ENCODE results near the gene PRAMEF13. TPM values are rescaled to one million over a fixed set of nuclear protein-coding genes. Genes with fewer than 3 reads are reported as not detected.
A peak's percentile ranks its signal among the peaks of the same experiment; 100 is the strongest.
"Not testable (repeated sequence)": the region's sequence is repeated elsewhere in the genome, so short reads cannot be mapped to it uniquely, and the experiment has no call there.

PRAMEF13 gene
- not detected for polyA plus RNA-seq

GRCh38 chr1:13201309-13201708 is at the start of gene PRAMEF13:
Gene PRAMEF13 (minus strand): TSS chr1:13201409. CDS start chr1:13199589, 1,820 bp downstream.
- H3K9me3 Mint-ChIP-seq; H3K27me3 Mint-ChIP-seq (ENCODE audit: low read depth in 3 of 3); H3K27ac Mint-ChIP-seq; H3K4me1 Mint-ChIP-seq; DNase-seq; H3K4me3 Mint-ChIP-seq; H3K36me3 Mint-ChIP-seq: not testable (repeated sequence)

GRCh38 chr1:13247122-13247521 is 45.9 kb upstream of the PRAMEF13 start:
- H3K4me3 Mint-ChIP-seq: not testable (repeated sequence)

GRCh38 chr1:13246554-13246871 is 45.3 kb upstream of the PRAMEF13 start:
- not testable (repeated sequence) for H3K9me3 Mint-ChIP-seq; H3K27ac Mint-ChIP-seq; H3K36me3 Mint-ChIP-seq; DNase-seq; H3K27me3 Mint-ChIP-seq (ENCODE audit: low read depth in 3 of 3); H3K4me3 Mint-ChIP-seq; H3K4me1 Mint-ChIP-seq

More at GRCh38 chr1:13247122-13247521, 45.9 kb upstream of the PRAMEF13 start:
- H3K27me3 Mint-ChIP-seq (ENCODE audit: low read depth in 3 of 3); H3K4me1 Mint-ChIP-seq; H3K27ac Mint-ChIP-seq; DNase-seq; H3K36me3 Mint-ChIP-seq; H3K9me3 Mint-ChIP-seq: not testable (repeated sequence)

- not testable (repeated sequence) for H3K9me3 Mint-ChIP-seq; H3K4me3 Mint-ChIP-seq; DNase-seq; H3K27me3 Mint-ChIP-seq (ENCODE audit: low read depth in 3 of 3); H3K36me3 Mint-ChIP-seq; H3K27ac Mint-ChIP-seq; H3K4me1 Mint-ChIP-seq
Observed at GRCh38 chr1:13245841-13246553, 44.8 kb upstream of the PRAMEF13 start.

GRCh38 chr1:13243536-13244263 is 42.5 kb upstream of the PRAMEF13 start:
- H3K36me3 Mint-ChIP-seq; H3K4me1 Mint-ChIP-seq; H3K4me3 Mint-ChIP-seq; H3K9me3 Mint-ChIP-seq; H3K27me3 Mint-ChIP-seq (ENCODE audit: low read depth in 3 of 3); DNase-seq; H3K27ac Mint-ChIP-seq: not testable (repeated sequence)

- not testable (repeated sequence) for H3K4me3 Mint-ChIP-seq; H3K27ac Mint-ChIP-seq; DNase-seq; H3K4me1 Mint-ChIP-seq; H3K36me3 Mint-ChIP-seq; H3K27me3 Mint-ChIP-seq (ENCODE audit: low read depth in 3 of 3); H3K9me3 Mint-ChIP-seq
Observed at GRCh38 chr1:13239633-13240032, 38.4 kb upstream of the PRAMEF13 start.

GRCh38 chr1:13237572-13237971 is 36.4 kb upstream of the PRAMEF13 start:
- not testable (repeated sequence) for H3K27me3 Mint-ChIP-seq (ENCODE audit: low read depth in 3 of 3); H3K4me1 Mint-ChIP-seq; H3K4me3 Mint-ChIP-seq; H3K36me3 Mint-ChIP-seq; H3K27ac Mint-ChIP-seq; H3K9me3 Mint-ChIP-seq; DNase-seq

GRCh38 chr1:13234057-13234456 is 32.8 kb upstream of the PRAMEF13 start:
- not testable (repeated sequence) for H3K4me1 Mint-ChIP-seq, DNase-seq

GRCh38 chr1:13232056-13232455 is 30.8 kb upstream of the PRAMEF13 start:
- H3K4me1 Mint-ChIP-seq; H3K4me3 Mint-ChIP-seq; H3K9me3 Mint-ChIP-seq; H3K27me3 Mint-ChIP-seq (ENCODE audit: low read depth in 3 of 3); DNase-seq; H3K36me3 Mint-ChIP-seq; H3K27ac Mint-ChIP-seq: not testable (repeated sequence)

More at GRCh38 chr1:13234057-13234456, 32.8 kb upstream of the PRAMEF13 start:
- H3K36me3 Mint-ChIP-seq, H3K9me3 Mint-ChIP-seq, H3K27ac Mint-ChIP-seq, H3K4me3 Mint-ChIP-seq: not testable (repeated sequence)
- H3K27me3 Mint-ChIP-seq (ENCODE audit: low read depth in 3 of 3): peaks cover 0 to 11% (median 4%) of the 10 kb centered on the region in 3 donors

GRCh38 chr1:13231061-13231750 is 30.0 kb upstream of the PRAMEF13 start:
- DNase-seq; H3K4me3 Mint-ChIP-seq; H3K27me3 Mint-ChIP-seq (ENCODE audit: low read depth in 3 of 3); H3K27ac Mint-ChIP-seq; H3K4me1 Mint-ChIP-seq; H3K9me3 Mint-ChIP-seq; H3K36me3 Mint-ChIP-seq: not testable (repeated sequence)

- not testable (repeated sequence) for H3K4me1 Mint-ChIP-seq
Observed at GRCh38 chr1:13230601-13231000, 29.4 kb upstream of the PRAMEF13 start.

GRCh38 chr1:13230096-13230495 is 28.9 kb upstream of the PRAMEF13 start:
- H3K36me3 Mint-ChIP-seq; DNase-seq; H3K27ac Mint-ChIP-seq; H3K4me3 Mint-ChIP-seq; H3K9me3 Mint-ChIP-seq; H3K4me1 Mint-ChIP-seq; H3K27me3 Mint-ChIP-seq (ENCODE audit: low read depth in 3 of 3): not testable (repeated sequence)

More at GRCh38 chr1:13230601-13231000, 29.4 kb upstream of the PRAMEF13 start:
- not testable (repeated sequence) for H3K4me3 Mint-ChIP-seq; H3K9me3 Mint-ChIP-seq; H3K27ac Mint-ChIP-seq; H3K27me3 Mint-ChIP-seq (ENCODE audit: low read depth in 3 of 3); H3K36me3 Mint-ChIP-seq; DNase-seq

GRCh38 chr1:13228343-13228781 is 27.2 kb upstream of the PRAMEF13 start:
- Mint-ChIP-seq H3K9me3 (peaks cover 0 to 1% (median 0%) of the 10 kb centered on the region in 6 donors), H3K36me3 (no peaks in the 10 kb centered on the region), H3K27me3 (ENCODE audit: low read depth in 3 of 3) (peaks cover 2 to 8% (median 2%) of the 10 kb centered on the region in 3 donors), H3K27ac (no peak overlapping the region), H3K4me3 (no peak overlapping the region), H3K4me1 (no peaks in the 10 kb centered on the region)
- DNase-seq: peak in 1 of 3 donors; percentile 14

- H3K4me1 Mint-ChIP-seq; H3K27me3 Mint-ChIP-seq (ENCODE audit: low read depth in 3 of 3); H3K9me3 Mint-ChIP-seq; H3K27ac Mint-ChIP-seq; DNase-seq; H3K36me3 Mint-ChIP-seq; H3K4me3 Mint-ChIP-seq: not testable (repeated sequence)
Observed at GRCh38 chr1:13227271-13228055, 26.3 kb upstream of the PRAMEF13 start.

Data from immature natural killer cell (primary cell).